WTC11 (cell line): ENCODE data around the gene EEF1AKMT3.

Experiments used
- TEAD4 ChIP-seq: sonication (generic); formaldehyde crosslinking; IDR thresholded peaks from 2 replicates; pipeline ENCODE4 v1.8.0; 2022; ENCODE audit warnings: mild to moderate bottlenecking, missing genetic modification reagents
- TF ChIP-seq, protein P1 (sequence below): fragments of 200-600 bp; IDR thresholded peaks from 2 replicates; pipeline ENCODE4 v1.8.0; 2022; ENCODE audit warnings: antibody characterized with exemption
- TF ChIP-seq, protein P2 (sequence below): sonication (generic); formaldehyde crosslinking; IDR thresholded peaks from 2 replicates; pipeline ENCODE4 v1.8.0; 2023; ENCODE audit warnings: mild to moderate bottlenecking, missing genetic modification reagents

DNA sequence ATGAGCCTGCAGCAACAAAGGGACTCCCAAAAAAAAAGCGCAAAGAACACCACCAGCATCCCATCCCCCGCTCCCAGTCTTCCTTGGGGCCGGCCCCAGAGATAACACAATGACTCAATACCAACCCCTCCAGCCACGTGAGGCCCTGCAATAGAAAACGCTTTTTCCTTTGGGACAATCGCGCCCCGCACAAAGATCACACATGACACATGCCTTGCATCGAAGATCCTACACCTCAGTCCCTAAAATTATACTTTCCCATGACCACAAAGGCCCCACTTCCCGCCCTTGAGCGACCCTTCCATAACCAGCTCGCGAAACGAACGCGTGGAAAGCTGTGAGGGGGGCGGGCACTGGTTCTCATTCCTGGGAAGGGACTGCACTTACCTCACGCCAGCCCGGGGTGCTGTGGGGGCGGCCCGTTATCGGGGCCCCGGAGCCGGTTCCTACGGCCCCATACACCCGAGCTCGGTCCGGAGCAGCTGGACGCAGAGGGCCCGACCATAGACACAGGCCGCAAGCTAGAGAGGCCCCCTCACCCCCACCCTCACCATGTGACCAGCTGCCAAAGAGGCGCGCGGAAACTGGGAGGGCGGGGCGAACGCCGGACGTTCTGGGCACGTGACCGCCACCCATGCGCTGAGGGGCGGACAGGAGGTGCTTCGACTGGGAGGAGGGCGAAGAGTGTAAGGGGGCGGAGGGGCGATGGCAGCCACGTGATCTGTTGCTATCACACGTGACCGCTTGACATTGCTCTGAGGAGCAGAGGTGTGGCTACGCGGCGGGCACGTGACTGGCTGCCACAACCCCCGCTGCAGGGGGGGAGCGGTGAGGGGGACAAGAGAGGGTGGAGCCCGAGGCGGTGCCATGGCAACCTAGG lies 20.4 kb upstream of the EEF1AKMT3 start, which contains the start of gene CDK4:
- TF ChIP-seq, protein P1, sequence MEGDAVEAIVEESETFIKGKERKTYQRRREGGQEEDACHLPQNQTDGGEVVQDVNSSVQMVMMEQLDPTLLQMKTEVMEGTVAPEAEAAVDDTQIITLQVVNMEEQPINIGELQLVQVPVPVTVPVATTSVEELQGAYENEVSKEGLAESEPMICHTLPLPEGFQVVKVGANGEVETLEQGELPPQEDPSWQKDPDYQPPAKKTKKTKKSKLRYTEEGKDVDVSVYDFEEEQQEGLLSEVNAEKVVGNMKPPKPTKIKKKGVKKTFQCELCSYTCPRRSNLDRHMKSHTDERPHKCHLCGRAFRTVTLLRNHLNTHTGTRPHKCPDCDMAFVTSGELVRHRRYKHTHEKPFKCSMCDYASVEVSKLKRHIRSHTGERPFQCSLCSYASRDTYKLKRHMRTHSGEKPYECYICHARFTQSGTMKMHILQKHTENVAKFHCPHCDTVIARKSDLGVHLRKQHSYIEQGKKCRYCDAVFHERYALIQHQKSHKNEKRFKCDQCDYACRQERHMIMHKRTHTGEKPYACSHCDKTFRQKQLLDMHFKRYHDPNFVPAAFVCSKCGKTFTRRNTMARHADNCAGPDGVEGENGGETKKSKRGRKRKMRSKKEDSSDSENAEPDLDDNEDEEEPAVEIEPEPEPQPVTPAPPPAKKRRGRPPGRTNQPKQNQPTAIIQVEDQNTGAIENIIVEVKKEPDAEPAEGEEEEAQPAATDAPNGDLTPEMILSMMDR, result no peak
- TF ChIP-seq TEAD4 (CRISPR knock-in tag), result no peak
- TF ChIP-seq, protein P2, sequence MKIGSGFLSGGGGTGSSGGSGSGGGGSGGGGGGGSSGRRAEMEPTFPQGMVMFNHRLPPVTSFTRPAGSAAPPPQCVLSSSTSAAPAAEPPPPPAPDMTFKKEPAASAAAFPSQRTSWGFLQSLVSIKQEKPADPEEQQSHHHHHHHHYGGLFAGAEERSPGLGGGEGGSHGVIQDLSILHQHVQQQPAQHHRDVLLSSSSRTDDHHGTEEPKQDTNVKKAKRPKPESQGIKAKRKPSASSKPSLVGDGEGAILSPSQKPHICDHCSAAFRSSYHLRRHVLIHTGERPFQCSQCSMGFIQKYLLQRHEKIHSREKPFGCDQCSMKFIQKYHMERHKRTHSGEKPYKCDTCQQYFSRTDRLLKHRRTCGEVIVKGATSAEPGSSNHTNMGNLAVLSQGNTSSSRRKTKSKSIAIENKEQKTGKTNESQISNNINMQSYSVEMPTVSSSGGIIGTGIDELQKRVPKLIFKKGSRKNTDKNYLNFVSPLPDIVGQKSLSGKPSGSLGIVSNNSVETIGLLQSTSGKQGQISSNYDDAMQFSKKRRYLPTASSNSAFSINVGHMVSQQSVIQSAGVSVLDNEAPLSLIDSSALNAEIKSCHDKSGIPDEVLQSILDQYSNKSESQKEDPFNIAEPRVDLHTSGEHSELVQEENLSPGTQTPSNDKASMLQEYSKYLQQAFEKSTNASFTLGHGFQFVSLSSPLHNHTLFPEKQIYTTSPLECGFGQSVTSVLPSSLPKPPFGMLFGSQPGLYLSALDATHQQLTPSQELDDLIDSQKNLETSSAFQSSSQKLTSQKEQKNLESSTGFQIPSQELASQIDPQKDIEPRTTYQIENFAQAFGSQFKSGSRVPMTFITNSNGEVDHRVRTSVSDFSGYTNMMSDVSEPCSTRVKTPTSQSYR, result no peak; the same call in 1 of the 2 replicates
